Parathyroid adenoma (tissue), 2 donors: ENCODE measurements around the gene DLL4.
"Not testable (repeated sequence)": the region's sequence is repeated elsewhere in the genome, so short reads cannot be mapped to it uniquely, and the experiment has no call there.

ENCODE experiments used
- H2AFZ ChIP-seq: fragments of 300-600 bp; sonication (generic); one replicate; pipeline ENCODE4 v1.7.0; 2017; ENCODE audit warnings: antibody characterized with exemption, mild to moderate bottlenecking
- H3K27ac ChIP-seq: fragments of 300-600 bp; sonication (generic); one replicate; pipeline ENCODE4 v1.7.0; 2017
- H3K27me3 ChIP-seq: fragments of 300-600 bp; sonication (generic); one replicate; pipeline ENCODE4 v1.7.0; 2017; ENCODE audit warnings: low read length; ENCODE audit not compliant: control insufficient read depth, insufficient read depth
- H3K36me3 ChIP-seq: fragments of 300-600 bp; sonication (generic); one replicate; pipeline ENCODE4 v1.7.0; 2017; ENCODE audit warnings: low read length; ENCODE audit not compliant: control insufficient read depth, insufficient read depth
- H3K4me1 ChIP-seq: fragments of 300-600 bp; sonication (generic); one replicate; pipeline ENCODE4 v1.7.0; 2017; ENCODE audit warnings: control low read depth
- H3K4me2 ChIP-seq: fragments of 300-600 bp; sonication (generic); one replicate; pipeline ENCODE4 v1.7.0; 2017; ENCODE audit warnings: low read length
- H3K4me3 ChIP-seq: fragments of 300-600 bp; sonication (generic); one replicate; pipeline ENCODE4 v1.7.0; 2017; ENCODE audit warnings: low read depth, low read length
- H3K79me2 ChIP-seq: fragments of 300-600 bp; sonication (generic); one replicate; pipeline ENCODE4 v1.7.0; 2017; ENCODE audit warnings: control low read depth
- H3K9ac ChIP-seq: fragments of 300-600 bp; sonication (generic); one replicate; pipeline ENCODE4 v1.7.0; 2017; ENCODE audit warnings: mild to moderate bottlenecking
- H3K9me3 ChIP-seq: fragments of 300-600 bp; sonication (generic); one replicate; pipeline ENCODE4 v1.7.0; 2017; ENCODE audit warnings: low read length; ENCODE audit not compliant: control insufficient read depth
- TF ChIP-seq, protein P1 (sequence below): fragments of 300-600 bp; sonication (generic); IDR thresholded peaks from one replicate; pipeline ENCODE4 v1.7.0; 2017; ENCODE audit warnings: antibody characterized with exemption, mild to moderate bottlenecking
- donor health status: primary hyperparathyroidism.

The DLL4 gene

DNA sequence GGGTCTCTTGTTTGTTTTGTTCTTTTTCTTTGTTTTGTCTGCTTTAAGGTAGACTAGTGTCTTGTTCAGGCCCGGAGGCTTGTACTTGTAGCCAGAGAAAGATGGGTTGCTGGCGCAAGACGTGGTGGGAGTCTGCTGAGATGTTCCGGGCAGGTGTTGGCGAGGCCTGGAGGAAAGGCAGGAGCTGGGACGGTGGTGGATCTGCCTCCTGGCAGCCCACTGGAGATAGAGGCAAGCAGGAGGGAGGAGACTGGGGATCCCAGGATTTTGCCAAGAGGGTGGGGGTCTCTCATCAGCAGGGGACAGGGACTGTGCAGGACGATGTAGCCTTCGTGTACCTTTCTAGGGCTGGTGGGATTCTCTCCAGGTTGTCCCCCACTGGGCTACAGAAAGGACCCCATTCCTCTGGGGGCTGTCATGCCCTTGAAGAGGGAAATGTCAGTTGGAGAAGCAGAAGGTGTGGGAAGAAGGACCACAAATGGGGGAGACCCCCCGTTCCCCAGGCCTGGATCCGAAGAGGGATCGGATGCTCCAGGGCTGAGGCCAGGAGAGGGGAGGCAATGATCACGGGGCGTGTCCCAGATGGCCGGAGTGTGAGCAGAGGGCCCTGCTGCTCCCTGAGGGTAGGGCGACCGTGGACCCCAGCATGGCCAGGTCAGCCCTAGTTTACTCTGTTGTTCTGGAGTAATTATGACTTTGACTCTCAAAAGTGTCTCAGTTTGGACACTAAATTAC, 31.2 kb downstream of the DLL4 start:
- Histone ChIP-seq H3K79me2 (no peaks in the 10 kb centered on the region), H3K4me3 (no peak overlapping the region), H2AFZ (no peak overlapping the region), H3K4me1 (peaks cover 4% of the 10 kb centered on the region), H3K27ac (no peak overlapping the region), H3K27me3 (no peaks in the 10 kb centered on the region), H3K4me2 (no peak overlapping the region), H3K36me3 (no peaks in the 10 kb centered on the region), H3K9me3 (no peaks in the 10 kb centered on the region), H3K9ac (no peak overlapping the region)
- TF ChIP-seq, protein P1, sequence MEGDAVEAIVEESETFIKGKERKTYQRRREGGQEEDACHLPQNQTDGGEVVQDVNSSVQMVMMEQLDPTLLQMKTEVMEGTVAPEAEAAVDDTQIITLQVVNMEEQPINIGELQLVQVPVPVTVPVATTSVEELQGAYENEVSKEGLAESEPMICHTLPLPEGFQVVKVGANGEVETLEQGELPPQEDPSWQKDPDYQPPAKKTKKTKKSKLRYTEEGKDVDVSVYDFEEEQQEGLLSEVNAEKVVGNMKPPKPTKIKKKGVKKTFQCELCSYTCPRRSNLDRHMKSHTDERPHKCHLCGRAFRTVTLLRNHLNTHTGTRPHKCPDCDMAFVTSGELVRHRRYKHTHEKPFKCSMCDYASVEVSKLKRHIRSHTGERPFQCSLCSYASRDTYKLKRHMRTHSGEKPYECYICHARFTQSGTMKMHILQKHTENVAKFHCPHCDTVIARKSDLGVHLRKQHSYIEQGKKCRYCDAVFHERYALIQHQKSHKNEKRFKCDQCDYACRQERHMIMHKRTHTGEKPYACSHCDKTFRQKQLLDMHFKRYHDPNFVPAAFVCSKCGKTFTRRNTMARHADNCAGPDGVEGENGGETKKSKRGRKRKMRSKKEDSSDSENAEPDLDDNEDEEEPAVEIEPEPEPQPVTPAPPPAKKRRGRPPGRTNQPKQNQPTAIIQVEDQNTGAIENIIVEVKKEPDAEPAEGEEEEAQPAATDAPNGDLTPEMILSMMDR: no peak

DNA sequence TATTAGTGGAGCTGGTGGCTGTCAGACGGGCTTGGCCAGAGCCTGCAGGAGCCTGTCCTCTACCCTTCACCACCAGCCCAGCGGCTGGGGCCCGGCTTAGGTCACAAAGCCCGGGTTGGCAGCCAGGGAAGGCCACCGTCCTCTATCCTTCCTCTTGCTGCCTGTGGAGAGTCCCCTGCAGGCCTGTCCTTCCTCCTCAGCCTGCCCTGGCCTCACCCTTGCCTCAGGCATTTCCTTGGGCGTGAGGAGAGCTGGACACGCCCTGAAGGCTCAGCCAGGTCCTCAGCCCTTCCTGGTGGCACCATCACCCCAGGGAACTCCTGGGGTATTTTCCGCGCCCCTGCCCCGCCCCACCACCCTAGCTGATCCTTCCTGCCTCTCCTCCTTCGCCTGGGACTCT, 31.8 kb downstream of the DLL4 start:
- no peak overlapping the region for H3K4me3 ChIP-seq
- H3K4me2 ChIP-seq: no peak overlapping the region
- TF ChIP-seq, protein P1: no peak
- no peaks in the 10 kb centered on the region for H3K27me3 ChIP-seq
- H3K9ac ChIP-seq: no peak overlapping the region
- H3K9me3 ChIP-seq: no peaks in the 10 kb centered on the region
- no peak overlapping the region for H3K27ac ChIP-seq
- H3K4me1 ChIP-seq: peaks cover 4% of the 10 kb centered on the region
- H3K79me2 ChIP-seq: no peaks in the 10 kb centered on the region
- no peaks in the 10 kb centered on the region for H3K36me3 ChIP-seq
- no peak overlapping the region for H2AFZ ChIP-seq

DNA sequence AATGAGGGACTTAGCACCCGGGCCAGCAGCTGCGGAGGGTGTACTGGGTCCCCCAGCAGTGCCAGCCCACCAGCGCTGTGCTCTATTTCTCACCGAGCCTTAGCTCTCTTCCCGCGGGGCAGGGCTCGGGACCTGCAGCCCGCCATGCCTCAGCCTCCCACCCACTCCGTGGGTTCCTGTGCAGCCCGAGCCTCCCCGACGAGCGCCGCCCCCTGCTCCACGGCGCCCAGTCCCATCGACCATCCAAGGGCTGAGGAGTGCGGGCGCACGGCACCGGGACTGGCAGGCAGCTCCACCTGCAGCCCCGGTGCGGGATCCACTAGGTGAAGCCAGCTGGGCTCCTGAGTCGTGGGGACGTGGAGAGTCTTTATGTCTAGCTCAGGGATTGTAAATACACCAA, 32.6 kb downstream of the DLL4 start:
- not testable (repeated sequence) for H3K79me2 ChIP-seq, H3K4me2 ChIP-seq, H3K9me3 ChIP-seq, H3K4me1 ChIP-seq, H3K4me3 ChIP-seq, H3K27me3 ChIP-seq, H3K9ac ChIP-seq, H3K27ac ChIP-seq, H2AFZ ChIP-seq, H3K36me3 ChIP-seq

DNA sequence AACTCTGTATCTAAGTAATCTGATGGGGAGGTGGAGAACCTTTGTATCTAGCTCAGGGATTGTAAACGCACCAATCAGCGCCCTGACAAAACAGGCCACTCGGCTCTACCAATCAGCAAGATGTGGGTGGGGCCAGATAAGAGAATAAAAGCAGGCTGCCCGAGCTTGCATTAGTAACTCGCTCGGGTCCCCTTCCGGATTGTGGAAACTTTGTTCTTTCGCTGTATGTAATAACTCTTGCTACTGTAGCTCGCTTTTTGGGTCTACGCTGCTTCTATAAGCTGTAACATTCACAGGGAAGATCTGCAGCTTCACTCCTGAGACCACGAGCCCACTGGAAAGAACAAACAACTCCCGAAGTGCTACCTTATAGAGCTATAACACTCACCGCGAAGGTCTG, 33.2 kb downstream of the DLL4 start:
- not testable (repeated sequence) for H3K27me3 ChIP-seq, H3K36me3 ChIP-seq, H3K9ac ChIP-seq, H3K9me3 ChIP-seq, H3K4me2 ChIP-seq, H2AFZ ChIP-seq, H3K4me1 ChIP-seq, H3K79me2 ChIP-seq, H3K4me3 ChIP-seq, H3K27ac ChIP-seq

DNA sequence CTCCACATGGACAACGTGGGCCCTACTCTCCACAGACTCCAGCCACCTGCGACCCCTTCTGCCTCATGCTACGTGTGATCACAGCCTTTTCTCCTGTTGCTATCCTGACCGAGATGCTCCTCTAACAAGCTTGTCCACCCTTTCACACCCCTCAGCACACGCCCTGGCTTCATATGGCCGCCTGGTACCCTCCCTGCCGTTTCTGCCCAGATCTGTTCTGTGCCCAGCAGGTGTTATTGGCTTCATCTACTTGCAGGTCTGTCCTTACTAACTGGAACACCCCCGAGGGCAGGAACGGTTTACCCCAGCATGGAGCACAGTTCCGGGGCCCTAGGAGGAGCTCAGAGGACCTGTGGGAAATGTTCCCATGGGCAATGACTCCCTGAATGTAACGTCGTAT, 34.1 kb downstream of the DLL4 start:
- Histone ChIP-seq H3K4me3 (no peak overlapping the region), H3K4me2 (no peak overlapping the region), H2AFZ (no peak overlapping the region), H3K27ac (no peak overlapping the region), H3K9ac (no peak overlapping the region), H3K79me2 (no peaks in the 10 kb centered on the region), H3K27me3 (no peaks in the 10 kb centered on the region), H3K36me3 (no peaks in the 10 kb centered on the region), H3K4me1 (no peaks in the 10 kb centered on the region), H3K9me3 (no peaks in the 10 kb centered on the region)
- TF ChIP-seq, protein P1: no peak

DNA sequence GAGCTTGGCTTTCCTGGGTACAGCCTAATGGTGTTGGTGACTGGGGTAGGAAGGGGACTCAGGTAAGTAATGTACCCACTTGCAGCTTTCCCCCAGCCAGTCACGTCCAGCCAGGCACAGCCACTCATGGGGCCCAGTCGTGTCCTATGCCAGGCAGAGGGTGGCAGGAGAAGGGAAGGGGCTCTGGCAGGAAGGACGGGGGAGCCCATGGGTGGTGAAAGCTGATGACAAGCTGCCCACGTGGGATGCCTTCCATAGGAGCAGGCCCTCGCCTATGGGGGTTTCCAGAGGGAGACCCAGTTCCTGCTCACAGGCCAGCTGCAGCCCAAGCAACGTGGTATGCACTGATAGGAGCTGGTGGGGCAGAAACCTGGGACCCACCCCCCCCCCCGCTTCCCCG, 34.9 kb downstream of the DLL4 start:
- Histone ChIP-seq H3K4me2 (no peak overlapping the region), H3K79me2 (no peaks in the 10 kb centered on the region), H2AFZ (no peak overlapping the region), H3K4me1 (peaks cover 1% of the 10 kb centered on the region), H3K27ac (no peak overlapping the region), H3K9ac (no peak overlapping the region), H3K36me3 (no peaks in the 10 kb centered on the region), H3K4me3 (no peak overlapping the region), H3K9me3 (no peaks in the 10 kb centered on the region), H3K27me3 (no peaks in the 10 kb centered on the region)
- TF ChIP-seq, protein P1: no peak
